Measurements from ENCODE around the gene CCDC141.

GRCh38 chr2:179082697-179083096 is 32.8 kb upstream of the CCDC141 start:
- TF ChIP-seq POLR2A (IDR thresholded peaks at IDR 0.05) = no peak
- no peak for TF ChIP-seq EP300 (IDR thresholded peaks at IDR 0.05)
- TF ChIP-seq, protein P1, sequence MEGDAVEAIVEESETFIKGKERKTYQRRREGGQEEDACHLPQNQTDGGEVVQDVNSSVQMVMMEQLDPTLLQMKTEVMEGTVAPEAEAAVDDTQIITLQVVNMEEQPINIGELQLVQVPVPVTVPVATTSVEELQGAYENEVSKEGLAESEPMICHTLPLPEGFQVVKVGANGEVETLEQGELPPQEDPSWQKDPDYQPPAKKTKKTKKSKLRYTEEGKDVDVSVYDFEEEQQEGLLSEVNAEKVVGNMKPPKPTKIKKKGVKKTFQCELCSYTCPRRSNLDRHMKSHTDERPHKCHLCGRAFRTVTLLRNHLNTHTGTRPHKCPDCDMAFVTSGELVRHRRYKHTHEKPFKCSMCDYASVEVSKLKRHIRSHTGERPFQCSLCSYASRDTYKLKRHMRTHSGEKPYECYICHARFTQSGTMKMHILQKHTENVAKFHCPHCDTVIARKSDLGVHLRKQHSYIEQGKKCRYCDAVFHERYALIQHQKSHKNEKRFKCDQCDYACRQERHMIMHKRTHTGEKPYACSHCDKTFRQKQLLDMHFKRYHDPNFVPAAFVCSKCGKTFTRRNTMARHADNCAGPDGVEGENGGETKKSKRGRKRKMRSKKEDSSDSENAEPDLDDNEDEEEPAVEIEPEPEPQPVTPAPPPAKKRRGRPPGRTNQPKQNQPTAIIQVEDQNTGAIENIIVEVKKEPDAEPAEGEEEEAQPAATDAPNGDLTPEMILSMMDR (IDR thresholded peaks at IDR 0.05) = no peak
